K562 (cell line): ENCODE results near the gene CLCA1. TPM values are rescaled to one million over a fixed set of nuclear protein-coding genes. Genes with fewer than 3 reads are reported as not detected.
A peak's percentile ranks its signal among the peaks of the same experiment; 100 is the strongest.

Experiments
- BRF1 ChIP-seq: IDR thresholded peaks from 3 replicates; pipeline ENCODE4 v1.6.1; 2011; ENCODE audit warnings: borderline replicate concordance, mild to moderate bottlenecking; ENCODE audit not compliant: insufficient read length; ENCODE audit errors: extremely low read depth
- EZH2 ChIP-seq: IDR thresholded peaks from 2 replicates; pipeline ENCODE4 v1.6.1; 2012; ENCODE audit warnings: low read depth, mild to moderate bottlenecking, inconsistent platforms, low read length, borderline replicate concordance
- HOXB6 ChIP-seq: fragments of 250-450 bp; sonication (Bioruptor Pico); IDR thresholded peaks from 2 replicates; pipeline ENCODE4 v1.5.1; 2022; ENCODE audit warnings: mild to moderate bottlenecking, borderline replicate concordance
- IFI16 ChIP-seq: fragments of 250-450 bp; sonication (Bioruptor Pico); IDR thresholded peaks from 2 replicates; pipeline ENCODE4 v2.1.2; 2022; ENCODE audit warnings: mild to moderate bottlenecking, inconsistent platforms
- NRF1 ChIP-seq, 2 experiments: fragments of 450-650 bp; IDR thresholded peaks in 1 of 2; conservative IDR thresholded peaks in 1 of 2; 2 replicates each; pipeline ENCODE4 v1.6.1; 2014; ENCODE audit warnings: mild to moderate bottlenecking in 2 of 2
- SRSF1 ChIP-seq: fragments of 200-400 bp; formaldehyde crosslinking; IDR thresholded peaks from 2 replicates; pipeline ENCODE4 v1.6.1; 2017; ENCODE audit warnings: mild to moderate bottlenecking, low read depth, low read length, moderate library complexity
- ZBTB8A ChIP-seq: fragments of 450-650 bp; IDR thresholded peaks from 2 replicates; pipeline ENCODE4 v1.6.1; 2018; ENCODE audit warnings: mild to moderate bottlenecking, moderate library complexity; ENCODE audit not compliant: partially characterized antibody
- ZNF384 ChIP-seq: IDR thresholded peaks from 2 replicates; pipeline ENCODE4 v1.6.1; 2012; ENCODE audit warnings: low read depth, low read length, improper control_type of control experiment
- ZNF512 ChIP-seq: IDR thresholded peaks from 2 replicates; pipeline ENCODE4 v1.6.1; 2016; ENCODE audit warnings: missing genetic modification characterization, missing compliant biosample characterization
- ZNF717 ChIP-seq: fragments of 250-450 bp; sonication (Bioruptor Pico); IDR thresholded peaks from 2 replicates; pipeline ENCODE4 v1.5.0; 2021
- ZNF766 ChIP-seq: fragments of 200-800 bp; sonication (Bioruptor generic); conservative IDR thresholded peaks from 2 replicates; pipeline ENCODE4 v1.6.1; 2016; ENCODE audit warnings: missing genetic modification characterization, missing compliant biosample characterization
- polyA plus RNA-seq, 8 experiments: library from polyadenylated mRNA; depleted of rRNA in 4 of 8; stranded (reverse) in 5 of 8; unstranded in 3 of 8; fragments of >200 nt; fragmentation: Nextera tagmentation in 2 of 8; fragmentation: Illumina TruSeq in 1 of 8; extraction: Ambion mirVana in 2 of 8; extraction: Trizol in 1 of 8; gene quantifications; 2 replicates each; pipeline versions ENCODE4 v1.2.1 to v1.2.3, GENCODE V29; 2011 to 2014; ENCODE audit warnings: inconsistent platforms in 1 of 8, missing spikeins in 1 of 8
- total RNA-seq, 7 experiments: library from RNA; depleted of rRNA in 6 of 7; stranded (reverse); fragments of >200 nt in 6 of 7; fragmentation: Illumina TruSeq in 2 of 7; extraction: Trizol in 2 of 7; gene quantifications; 2 replicates each; pipeline versions ENCODE4 v1.2.1 to v1.2.3, GENCODE V29; 2011 to 2021; ENCODE audit warnings: low replicate concordance in 1 of 7
- TF ChIP-seq, protein P1 (sequence below), 2 experiments: fragments of 450-650 bp in 1 of 2; IDR thresholded peaks; 2 replicates each; pipeline ENCODE4 v1.6.1; 2011 to 2017; ENCODE audit warnings: low read depth in 2 of 2, antibody characterized with exemption in 1 of 2, borderline replicate concordance in 1 of 2, low read length in 1 of 2, mild to moderate bottlenecking in 1 of 2, mixed read lengths in 1 of 2; ENCODE audit not compliant: control insufficient read depth in 1 of 2
- TF ChIP-seq, protein P2 (sequence below), 2 experiments: fragments of 450-650 bp; formaldehyde crosslinking in 1 of 2; IDR thresholded peaks; 2 replicates each; pipeline versions ENCODE4 v1.4.0 to v1.6.1; 2014 to 2020; ENCODE audit warnings: mild to moderate bottlenecking in 2 of 2, borderline replicate concordance in 1 of 2, low read depth in 1 of 2
- TF ChIP-seq, protein P3 (sequence below): fragments of 450-650 bp; formaldehyde crosslinking; IDR thresholded peaks from 2 replicates; pipeline ENCODE4 v1.4.0; 2020; ENCODE audit warnings: mild to moderate bottlenecking

Gene CLCA1
- total and polyA plus RNA-seq, 9 of the 15 experiments (the other 6 are each of a cell fraction or from before 2014, with no cell fraction given), result 0.03 to 0.08 (median 0.04) TPM; not detected in 6

DNA sequence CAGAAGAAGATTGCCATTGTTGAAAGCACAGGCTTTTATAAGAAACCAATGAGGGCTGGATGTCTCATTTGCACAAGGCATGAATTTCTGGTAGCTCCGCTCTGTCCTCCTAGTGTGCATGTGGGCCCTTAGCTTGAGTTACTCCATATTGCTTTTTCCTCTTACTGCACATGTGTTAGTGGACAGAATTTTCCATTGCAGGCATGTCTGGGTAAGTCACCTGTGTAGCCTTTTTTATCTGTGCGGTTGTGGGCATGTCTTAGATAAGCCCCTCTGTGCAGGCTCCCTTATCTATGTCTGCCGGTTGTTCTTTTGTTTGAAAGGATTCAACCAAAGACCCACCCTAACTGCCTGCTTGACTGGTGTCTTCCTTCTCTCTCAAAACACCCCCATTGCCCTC, 7.2 kb upstream of the CLCA1 start (continued):
- TF ChIP-seq, protein P1, sequence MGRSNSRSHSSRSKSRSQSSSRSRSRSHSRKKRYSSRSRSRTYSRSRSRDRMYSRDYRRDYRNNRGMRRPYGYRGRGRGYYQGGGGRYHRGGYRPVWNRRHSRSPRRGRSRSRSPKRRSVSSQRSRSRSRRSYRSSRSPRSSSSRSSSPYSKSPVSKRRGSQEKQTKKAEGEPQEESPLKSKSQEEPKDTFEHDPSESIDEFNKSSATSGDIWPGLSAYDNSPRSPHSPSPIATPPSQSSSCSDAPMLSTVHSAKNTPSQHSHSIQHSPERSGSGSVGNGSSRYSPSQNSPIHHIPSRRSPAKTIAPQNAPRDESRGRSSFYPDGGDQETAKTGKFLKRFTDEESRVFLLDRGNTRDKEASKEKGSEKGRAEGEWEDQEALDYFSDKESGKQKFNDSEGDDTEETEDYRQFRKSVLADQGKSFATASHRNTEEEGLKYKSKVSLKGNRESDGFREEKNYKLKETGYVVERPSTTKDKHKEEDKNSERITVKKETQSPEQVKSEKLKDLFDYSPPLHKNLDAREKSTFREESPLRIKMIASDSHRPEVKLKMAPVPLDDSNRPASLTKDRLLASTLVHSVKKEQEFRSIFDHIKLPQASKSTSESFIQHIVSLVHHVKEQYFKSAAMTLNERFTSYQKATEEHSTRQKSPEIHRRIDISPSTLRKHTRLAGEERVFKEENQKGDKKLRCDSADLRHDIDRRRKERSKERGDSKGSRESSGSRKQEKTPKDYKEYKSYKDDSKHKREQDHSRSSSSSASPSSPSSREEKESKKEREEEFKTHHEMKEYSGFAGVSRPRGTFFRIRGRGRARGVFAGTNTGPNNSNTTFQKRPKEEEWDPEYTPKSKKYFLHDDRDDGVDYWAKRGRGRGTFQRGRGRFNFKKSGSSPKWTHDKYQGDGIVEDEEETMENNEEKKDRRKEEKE (IDR thresholded peaks at IDR 0.05; ENCODE audit: borderline replicate concordance in 1 of 2, control insufficient read depth in 1 of 2, low read depth in 2 of 2, low read length in 1 of 2), result no peak
- TF ChIP-seq IFI16 (CRISPR knock-in tag) (peak; percentile 99), SRSF1 (no peak), HOXB6 (CRISPR knock-in tag) (peak; percentile 85), ZNF766 (CRISPR knock-in tag) (peak; percentile 97), EZH2 (no peak), ZNF384 (no peak), ZBTB8A (no peak), BRF1 (no peak), ZNF717 (CRISPR knock-in tag) (peak; percentile 89; the same call in 1 of the 2 replicates), NRF1 (conservative IDR thresholded peaks at IDR 0.05 in 1 of 2, IDR thresholded peaks at IDR 0.05 in 1 of 2) (no peak), ZNF512 (tag) (no peak)
- TF ChIP-seq, protein P2, sequence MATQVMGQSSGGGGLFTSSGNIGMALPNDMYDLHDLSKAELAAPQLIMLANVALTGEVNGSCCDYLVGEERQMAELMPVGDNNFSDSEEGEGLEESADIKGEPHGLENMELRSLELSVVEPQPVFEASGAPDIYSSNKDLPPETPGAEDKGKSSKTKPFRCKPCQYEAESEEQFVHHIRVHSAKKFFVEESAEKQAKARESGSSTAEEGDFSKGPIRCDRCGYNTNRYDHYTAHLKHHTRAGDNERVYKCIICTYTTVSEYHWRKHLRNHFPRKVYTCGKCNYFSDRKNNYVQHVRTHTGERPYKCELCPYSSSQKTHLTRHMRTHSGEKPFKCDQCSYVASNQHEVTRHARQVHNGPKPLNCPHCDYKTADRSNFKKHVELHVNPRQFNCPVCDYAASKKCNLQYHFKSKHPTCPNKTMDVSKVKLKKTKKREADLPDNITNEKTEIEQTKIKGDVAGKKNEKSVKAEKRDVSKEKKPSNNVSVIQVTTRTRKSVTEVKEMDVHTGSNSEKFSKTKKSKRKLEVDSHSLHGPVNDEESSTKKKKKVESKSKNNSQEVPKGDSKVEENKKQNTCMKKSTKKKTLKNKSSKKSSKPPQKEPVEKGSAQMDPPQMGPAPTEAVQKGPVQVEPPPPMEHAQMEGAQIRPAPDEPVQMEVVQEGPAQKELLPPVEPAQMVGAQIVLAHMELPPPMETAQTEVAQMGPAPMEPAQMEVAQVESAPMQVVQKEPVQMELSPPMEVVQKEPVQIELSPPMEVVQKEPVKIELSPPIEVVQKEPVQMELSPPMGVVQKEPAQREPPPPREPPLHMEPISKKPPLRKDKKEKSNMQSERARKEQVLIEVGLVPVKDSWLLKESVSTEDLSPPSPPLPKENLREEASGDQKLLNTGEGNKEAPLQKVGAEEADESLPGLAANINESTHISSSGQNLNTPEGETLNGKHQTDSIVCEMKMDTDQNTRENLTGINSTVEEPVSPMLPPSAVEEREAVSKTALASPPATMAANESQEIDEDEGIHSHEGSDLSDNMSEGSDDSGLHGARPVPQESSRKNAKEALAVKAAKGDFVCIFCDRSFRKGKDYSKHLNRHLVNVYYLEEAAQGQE (IDR thresholded peaks at IDR 0.05; ENCODE audit: borderline replicate concordance), result no peak
- TF ChIP-seq, protein P2 (CRISPR knock-in tag; IDR thresholded peaks at IDR 0.05; ENCODE audit: low read depth), result peak; percentile 72; the same call in 1 of the 2 replicates
- TF ChIP-seq, protein P3, sequence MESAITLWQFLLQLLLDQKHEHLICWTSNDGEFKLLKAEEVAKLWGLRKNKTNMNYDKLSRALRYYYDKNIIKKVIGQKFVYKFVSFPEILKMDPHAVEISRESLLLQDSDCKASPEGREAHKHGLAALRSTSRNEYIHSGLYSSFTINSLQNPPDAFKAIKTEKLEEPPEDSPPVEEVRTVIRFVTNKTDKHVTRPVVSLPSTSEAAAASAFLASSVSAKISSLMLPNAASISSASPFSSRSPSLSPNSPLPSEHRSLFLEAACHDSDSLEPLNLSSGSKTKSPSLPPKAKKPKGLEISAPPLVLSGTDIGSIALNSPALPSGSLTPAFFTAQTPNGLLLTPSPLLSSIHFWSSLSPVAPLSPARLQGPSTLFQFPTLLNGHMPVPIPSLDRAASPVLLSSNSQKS, result peak; percentile 96
